ENCODE measurements around the gene RAPGEF6.
"Not testable (repeated sequence)": the region's sequence is repeated elsewhere in the genome, so short reads cannot be mapped to it uniquely, and the experiment has no call there.

RAPGEF6 gene

GRCh38 chr5:131495536-131496399, 139.3 kb downstream of the RAPGEF6 start:
- no peak for DNase-seq (ENCODE audit: low read depth)

- DNase-seq (ENCODE audit: low read depth) = peak; percentile 11
Measured at GRCh38 chr5:131491749-131492148, 143.3 kb downstream of the RAPGEF6 start.

DNA sequence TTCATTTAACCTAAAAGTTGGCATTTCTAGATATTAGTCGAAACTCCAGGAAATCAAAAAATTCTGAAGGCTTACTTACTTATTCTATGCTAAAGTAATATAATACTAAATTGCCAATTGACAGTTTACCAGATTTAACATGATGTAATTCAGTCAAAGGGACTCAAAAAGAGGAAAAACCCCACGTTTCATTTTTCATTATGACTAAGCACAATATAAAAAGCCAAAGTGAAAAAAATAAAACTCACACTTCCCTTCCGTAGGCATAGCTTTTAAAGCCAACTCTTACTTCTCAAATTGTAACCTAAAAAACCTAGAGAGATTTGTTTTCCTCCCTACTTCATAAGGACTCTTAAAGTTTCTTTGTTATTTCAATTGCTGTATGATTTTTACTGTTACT, 146.6 kb downstream of the RAPGEF6 start:
- DNase-seq (ENCODE audit: low read depth) = no peak

GRCh38 chr5:131487371-131487770, 147.7 kb downstream of the RAPGEF6 start:
- not testable (repeated sequence) for DNase-seq (ENCODE audit: low read depth)

DNA sequence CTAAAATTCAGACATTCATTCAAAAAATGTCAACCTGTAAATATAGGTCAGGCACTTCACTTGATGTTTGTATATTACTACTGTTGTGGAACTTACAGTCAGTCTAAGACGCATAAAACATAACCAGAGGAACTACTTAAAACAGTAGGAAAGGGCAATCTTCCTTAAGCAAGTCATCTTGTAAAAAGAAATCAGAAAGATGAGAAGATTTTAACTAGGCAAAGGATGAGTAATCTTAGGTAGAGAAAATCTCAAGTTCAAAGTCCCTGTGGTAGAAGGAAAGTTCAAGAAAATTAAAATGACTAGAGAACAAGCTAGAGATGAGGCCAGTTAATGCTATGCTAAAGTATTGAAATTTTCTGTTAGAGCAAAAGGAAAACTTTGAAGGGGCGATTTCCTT, 152.4 kb downstream of the RAPGEF6 start:
- DNase-seq (ENCODE audit: low read depth) = no peak

GRCh38 chr5:131481569-131481968, 153.5 kb downstream of the RAPGEF6 start:
- DNase-seq (ENCODE audit: low read depth) = no peak

- peak; percentile 21 for DNase-seq (ENCODE audit: low read depth)
Measured at GRCh38 chr5:131475541-131475941, 159.5 kb downstream of the RAPGEF6 start.

DNA sequence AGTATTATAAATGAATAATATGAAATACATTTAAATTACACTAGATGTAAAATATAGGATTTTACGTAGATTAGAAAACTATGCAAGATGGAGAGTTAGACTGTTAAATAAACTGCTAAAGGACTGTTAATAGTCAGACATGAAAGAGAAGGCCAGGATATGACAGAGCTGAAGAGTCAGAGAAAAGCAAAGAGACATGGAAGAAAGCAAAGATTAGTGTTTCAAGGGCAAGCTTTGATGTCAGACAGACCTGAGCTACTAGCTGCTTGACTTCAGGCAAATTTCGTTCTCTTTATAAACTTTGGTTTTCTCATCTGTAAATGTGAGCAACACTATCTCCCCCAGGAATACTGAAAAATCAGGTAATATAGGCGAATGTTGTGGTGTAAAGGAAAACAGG, 161.3 kb downstream of the RAPGEF6 start:
- DNase-seq (ENCODE audit: low read depth) = no peak

DNA sequence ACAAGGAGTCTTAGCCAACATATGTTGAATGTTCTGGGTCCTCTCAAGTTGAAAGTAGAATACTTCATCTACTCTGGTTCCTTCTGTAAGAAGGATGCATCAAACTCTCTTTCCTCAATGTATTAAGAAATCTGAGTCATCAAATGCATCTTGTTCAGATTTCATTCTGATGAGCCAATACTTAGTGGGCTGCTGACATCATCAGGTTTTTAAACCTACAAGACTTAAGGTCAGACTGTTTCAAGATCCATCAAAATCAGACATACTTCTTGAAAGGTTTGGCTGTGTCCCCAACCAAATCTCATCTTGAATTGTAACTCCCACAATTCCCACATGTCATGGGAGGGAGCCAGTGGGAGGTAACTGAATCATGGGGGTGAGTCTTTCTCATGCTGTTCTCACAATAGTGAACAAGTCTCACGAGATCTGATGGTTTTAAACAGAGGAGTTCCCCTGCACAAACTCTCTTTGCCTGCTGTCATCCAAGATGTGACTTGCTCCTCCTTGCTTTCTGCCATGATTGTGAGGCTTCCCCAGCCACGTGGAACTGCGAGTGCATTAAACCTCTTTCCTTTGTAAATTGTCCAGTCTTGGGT, 168.8 kb downstream of the RAPGEF6 start:
- peak; percentile 26 for DNase-seq (ENCODE audit: low read depth)

- no peak for DNase-seq (ENCODE audit: low read depth)
Measured at GRCh38 chr5:131463656-131464055, 171.4 kb downstream of the RAPGEF6 start.

GRCh38 chr5:131462454-131462853, 172.6 kb downstream of the RAPGEF6 start:
- DNase-seq (ENCODE audit: low read depth) = no peak

- DNase-seq (ENCODE audit: low read depth) = no peak
Measured at GRCh38 chr5:131461742-131462141, 173.3 kb downstream of the RAPGEF6 start.

DNA sequence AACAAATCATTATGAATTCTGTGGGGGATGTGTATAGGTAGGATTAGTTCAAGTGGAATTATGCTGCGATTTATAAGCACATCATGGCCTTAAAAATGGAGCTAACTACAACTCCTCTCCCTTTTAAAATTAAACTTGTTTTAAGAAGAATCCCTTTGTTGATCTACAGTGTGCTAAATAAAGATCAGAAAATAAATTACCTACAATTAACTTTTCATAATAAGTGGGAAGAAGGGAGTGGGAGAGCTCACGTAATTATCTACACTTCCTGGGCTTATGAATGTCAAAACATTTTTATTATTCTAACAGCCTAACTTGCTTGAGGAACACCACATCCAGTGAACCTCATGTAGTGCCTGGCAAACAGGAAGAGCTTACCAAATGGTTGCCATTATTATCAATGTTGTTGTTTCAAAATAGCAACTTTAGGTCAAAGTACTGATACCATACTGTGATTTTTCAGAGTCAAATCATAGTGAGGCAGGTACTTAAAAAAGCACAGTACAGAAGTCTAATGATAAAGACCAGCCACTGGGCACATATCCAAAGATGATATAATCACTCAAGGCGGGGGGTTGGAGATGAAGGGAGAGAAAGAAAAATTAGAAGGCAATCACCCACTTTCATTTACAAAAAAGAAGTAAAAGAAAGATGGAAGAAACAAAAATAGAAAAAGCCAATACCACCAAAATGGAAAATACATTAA, 174.0 kb downstream of the RAPGEF6 start:
- no peak for DNase-seq (ENCODE audit: low read depth)

GRCh38 chr5:131460133-131460532, 174.9 kb downstream of the RAPGEF6 start:
- DNase-seq (ENCODE audit: low read depth) = no peak

DNA sequence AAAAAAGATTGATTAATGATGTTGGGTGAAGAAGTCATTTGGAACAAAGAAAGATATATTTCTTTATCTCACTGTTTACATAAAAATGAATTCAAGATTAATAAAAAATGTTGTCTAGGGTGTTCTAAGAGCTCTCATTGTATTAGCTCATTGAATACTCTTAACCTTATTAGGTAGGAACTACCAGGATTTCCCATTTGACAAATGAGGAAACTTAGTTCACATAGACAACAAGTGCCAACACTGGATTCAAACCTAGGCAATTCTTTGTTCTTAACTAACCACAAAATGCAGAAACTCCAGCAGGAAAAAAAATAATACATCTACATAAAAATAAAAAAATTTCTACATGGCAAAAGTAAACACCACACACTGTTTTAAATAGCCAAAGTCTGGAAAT, 175.8 kb downstream of the RAPGEF6 start:
- DNase-seq (ENCODE audit: low read depth) = no peak

DNA sequence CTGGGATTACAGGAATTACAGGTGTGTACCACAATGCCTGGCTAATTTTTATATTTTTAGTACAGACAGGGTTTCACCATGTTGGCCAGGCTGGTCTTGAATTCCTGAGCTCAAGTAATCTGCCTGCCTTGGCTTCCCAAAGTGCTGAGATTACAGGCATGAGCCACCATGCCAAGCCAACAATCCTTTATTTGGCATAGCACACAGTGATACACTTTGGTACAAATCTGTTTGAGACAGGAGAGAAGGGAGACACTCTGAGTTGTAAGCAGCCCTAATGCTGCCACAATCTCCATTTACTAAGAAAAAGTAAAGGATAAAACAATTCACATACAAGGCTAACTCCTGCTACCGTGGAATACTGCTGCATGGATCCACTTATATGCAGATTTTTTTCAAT, 177.8 kb downstream of the RAPGEF6 start:
- DNase-seq (ENCODE audit: low read depth) = no peak

DNA sequence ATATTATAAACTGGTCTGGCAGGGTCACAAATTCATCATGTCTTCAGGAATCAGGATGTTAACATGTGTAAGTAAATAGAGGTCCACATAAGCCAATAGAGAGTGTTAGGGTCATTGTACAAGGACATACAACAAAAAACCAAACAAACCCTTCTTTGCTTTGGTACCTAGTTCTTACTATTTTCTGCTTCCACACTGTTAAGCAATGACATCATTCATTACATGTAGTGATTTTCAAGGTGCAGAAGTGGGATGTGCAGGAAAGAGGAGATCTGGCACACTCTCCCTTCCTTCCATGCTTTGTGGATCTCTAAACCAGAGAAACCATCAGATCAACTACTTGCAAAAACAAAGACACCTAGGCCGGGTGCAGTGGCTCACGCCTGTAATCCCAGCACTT, 184.1 kb downstream of the RAPGEF6 start:
- DNase-seq (ENCODE audit: low read depth) = no peak

GRCh38 chr5:131441184-131441583, 193.8 kb downstream of the RAPGEF6 start:
- DNase-seq (ENCODE audit: low read depth) = no peak

- DNase-seq (ENCODE audit: low read depth) = no peak
Measured at GRCh38 chr5:131436081-131436480, 198.9 kb downstream of the RAPGEF6 start.

- DNase-seq (ENCODE audit: low read depth) = no peak
Measured at GRCh38 chr5:131433109-131433508, 201.9 kb downstream of the RAPGEF6 start.

DNA sequence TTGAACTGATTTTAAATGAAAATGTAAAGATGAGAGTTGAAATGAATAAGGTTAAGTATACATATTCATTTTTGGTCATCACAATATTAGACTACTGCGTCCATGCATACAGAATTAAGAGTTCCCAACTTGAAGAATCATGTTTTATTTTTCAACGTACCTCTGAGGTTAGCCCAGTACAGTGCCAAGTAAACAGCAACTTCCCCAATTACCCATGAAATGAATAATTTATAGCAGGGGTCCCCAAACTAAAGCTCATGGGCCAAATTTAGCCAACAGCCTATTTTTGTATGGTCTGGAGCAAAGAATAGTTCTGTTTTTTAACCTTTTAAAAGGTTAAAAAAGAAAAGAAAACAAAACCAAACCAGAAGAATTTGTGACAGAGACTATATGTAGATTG, 203.2 kb downstream of the RAPGEF6 start:
- DNase-seq (ENCODE audit: low read depth) = no peak

DNA sequence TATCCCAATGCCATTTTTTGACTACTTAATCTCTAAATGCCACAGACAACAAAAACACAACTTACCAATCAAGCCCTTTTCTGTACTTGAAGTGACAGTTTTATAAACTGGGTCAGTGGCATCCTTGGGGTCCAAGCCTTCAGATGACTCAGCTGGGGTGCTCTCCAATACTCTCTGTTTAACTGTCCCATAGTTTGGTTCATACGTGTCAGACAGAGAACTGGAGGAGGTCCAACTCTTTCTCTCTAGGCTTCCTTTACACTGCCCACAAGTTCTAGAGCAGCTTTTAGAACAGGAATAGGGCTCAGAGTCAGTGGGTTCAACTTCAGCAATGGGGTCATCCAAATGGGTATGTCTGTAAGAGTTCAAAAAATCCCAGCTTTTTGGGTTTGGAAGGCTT, 204.2 kb downstream of the RAPGEF6 start:
- DNase-seq (ENCODE audit: low read depth) = no peak

- no peak for DNase-seq (ENCODE audit: low read depth)
Measured at GRCh38 chr5:131426011-131426410, 209.0 kb downstream of the RAPGEF6 start.

Data from GM04503 (cell line).